A549 (cell line): ENCODE measurements around the gene EML2.

ENCODE experiments used
- TF ChIP-seq, protein P1 (sequence below): IDR thresholded peaks from 2 replicates; pipeline ENCODE4 v1.6.1; 2012; ENCODE audit warnings: low read depth, borderline replicate concordance
- TF ChIP-seq, protein P2 (sequence below): fragments of >200 bp; sonication (Bioruptor Twin); formaldehyde crosslinking; IDR thresholded peaks from 3 replicates; pipeline ENCODE4 v1.5.1; 2016
- TF ChIP-seq, protein P3 (sequence below): fragments of 150-350 bp; IDR thresholded peaks from 2 replicates; pipeline ENCODE4 v1.6.1; 2014; ENCODE audit warnings: low read depth, mild to moderate bottlenecking, low read length

DNA sequence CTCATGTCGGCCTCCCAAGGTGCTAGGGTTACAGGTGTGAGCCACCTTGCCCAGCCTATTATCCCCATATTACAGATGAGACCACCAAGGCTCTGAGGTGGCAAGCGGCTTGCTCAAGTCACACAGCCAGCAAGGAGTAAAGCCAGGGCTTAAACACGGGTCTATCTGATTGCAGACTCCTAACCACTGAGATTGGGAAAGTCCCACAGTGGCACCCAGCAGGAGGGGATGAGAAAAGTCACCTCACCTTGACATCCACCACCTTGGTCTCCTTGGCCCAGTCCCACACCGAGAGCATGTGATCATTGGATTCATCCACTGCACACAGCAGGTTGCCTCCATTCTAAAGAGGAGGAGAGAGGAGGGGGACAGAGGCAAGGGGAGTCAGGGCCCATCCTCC is 9.5 kb downstream of the EML2 start:
- TF ChIP-seq, protein P1, sequence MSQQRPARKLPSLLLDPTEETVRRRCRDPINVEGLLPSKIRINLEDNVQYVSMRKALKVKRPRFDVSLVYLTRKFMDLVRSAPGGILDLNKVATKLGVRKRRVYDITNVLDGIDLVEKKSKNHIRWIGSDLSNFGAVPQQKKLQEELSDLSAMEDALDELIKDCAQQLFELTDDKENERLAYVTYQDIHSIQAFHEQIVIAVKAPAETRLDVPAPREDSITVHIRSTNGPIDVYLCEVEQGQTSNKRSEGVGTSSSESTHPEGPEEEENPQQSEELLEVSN, result no peak
- TF ChIP-seq, protein P2, sequence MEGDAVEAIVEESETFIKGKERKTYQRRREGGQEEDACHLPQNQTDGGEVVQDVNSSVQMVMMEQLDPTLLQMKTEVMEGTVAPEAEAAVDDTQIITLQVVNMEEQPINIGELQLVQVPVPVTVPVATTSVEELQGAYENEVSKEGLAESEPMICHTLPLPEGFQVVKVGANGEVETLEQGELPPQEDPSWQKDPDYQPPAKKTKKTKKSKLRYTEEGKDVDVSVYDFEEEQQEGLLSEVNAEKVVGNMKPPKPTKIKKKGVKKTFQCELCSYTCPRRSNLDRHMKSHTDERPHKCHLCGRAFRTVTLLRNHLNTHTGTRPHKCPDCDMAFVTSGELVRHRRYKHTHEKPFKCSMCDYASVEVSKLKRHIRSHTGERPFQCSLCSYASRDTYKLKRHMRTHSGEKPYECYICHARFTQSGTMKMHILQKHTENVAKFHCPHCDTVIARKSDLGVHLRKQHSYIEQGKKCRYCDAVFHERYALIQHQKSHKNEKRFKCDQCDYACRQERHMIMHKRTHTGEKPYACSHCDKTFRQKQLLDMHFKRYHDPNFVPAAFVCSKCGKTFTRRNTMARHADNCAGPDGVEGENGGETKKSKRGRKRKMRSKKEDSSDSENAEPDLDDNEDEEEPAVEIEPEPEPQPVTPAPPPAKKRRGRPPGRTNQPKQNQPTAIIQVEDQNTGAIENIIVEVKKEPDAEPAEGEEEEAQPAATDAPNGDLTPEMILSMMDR, result no peak
- TF ChIP-seq, protein P3, sequence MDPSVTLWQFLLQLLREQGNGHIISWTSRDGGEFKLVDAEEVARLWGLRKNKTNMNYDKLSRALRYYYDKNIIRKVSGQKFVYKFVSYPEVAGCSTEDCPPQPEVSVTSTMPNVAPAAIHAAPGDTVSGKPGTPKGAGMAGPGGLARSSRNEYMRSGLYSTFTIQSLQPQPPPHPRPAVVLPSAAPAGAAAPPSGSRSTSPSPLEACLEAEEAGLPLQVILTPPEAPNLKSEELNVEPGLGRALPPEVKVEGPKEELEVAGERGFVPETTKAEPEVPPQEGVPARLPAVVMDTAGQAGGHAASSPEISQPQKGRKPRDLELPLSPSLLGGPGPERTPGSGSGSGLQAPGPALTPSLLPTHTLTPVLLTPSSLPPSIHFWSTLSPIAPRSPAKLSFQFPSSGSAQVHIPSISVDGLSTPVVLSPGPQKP, result no peak
